Spinal cord (tissue), 10 donors: ENCODE measurements around the gene KTN1. TPM values are rescaled to one million over a fixed set of nuclear protein-coding genes. Genes with fewer than 3 reads are reported as not detected.

Source experiments
- DNase-seq, 6 donors: peaks; one replicate each; pipeline versions ENCODE4 v3.0.0 to v3.0.0-alpha.2; 2013 to 2015; ENCODE audit warnings: low spot score in 6 of 6, low read depth in 4 of 6
- H3K27ac ChIP-seq: one replicate; pipeline ENCODE4 v1.5.1; 2013; ENCODE audit warnings: low read depth, low read length, control low read depth
- H3K27me3 ChIP-seq: one replicate; pipeline ENCODE4 v1.6.1; 2013; ENCODE audit warnings: low read length; ENCODE audit not compliant: control insufficient read depth, insufficient read depth
- H3K36me3 ChIP-seq: one replicate; pipeline ENCODE4 v1.6.1; 2013; ENCODE audit warnings: low read length; ENCODE audit not compliant: control insufficient read depth, insufficient read depth
- H3K4me1 ChIP-seq: one replicate; pipeline ENCODE4 v1.6.1; 2013; ENCODE audit warnings: low read length; ENCODE audit not compliant: control insufficient read depth, insufficient read depth
- H3K4me3 ChIP-seq: one replicate; pipeline ENCODE4 v1.5.1; 2013; ENCODE audit warnings: low read depth, low read length, control low read depth
- H3K9me3 ChIP-seq: one replicate; pipeline ENCODE4 v1.6.1; 2013; ENCODE audit warnings: low read length; ENCODE audit not compliant: control insufficient read depth, insufficient read depth
- WGBS: methylation state at CpG from one replicate; pipeline ENCODE4 v1.1.5; 2013; ENCODE audit warnings: missing lambda C conversion rate; ENCODE audit not compliant: insufficient coverage; 5-methylcytosine and 5-hydroxymethylcytosine counted together
- long read RNA-seq, 4 donors: transcript quantifications; one replicate each; lab custom pipeline, GENCODE V29; 2026
- polyA plus RNA-seq, 2 donors: library from polyadenylated mRNA; unstranded; fragments of 120-200 nt; gene quantifications; one replicate each; pipeline ENCODE4 v1.2.1, GENCODE V29; 2013; ENCODE audit not compliant: insufficient read length in 2 of 2
- total RNA-seq, 2 donors: library from RNA; depleted of rRNA in 1 of 2; stranded (reverse); fragments of 120-200 nt in 1 of 2; fragments of >200 nt in 1 of 2; gene quantifications; one replicate each; pipeline versions ENCODE4 v1.2.3 to v1.2.4, GENCODE V29; 2013 to 2014
- donor health status: healthy.

The KTN1 gene, protein sequence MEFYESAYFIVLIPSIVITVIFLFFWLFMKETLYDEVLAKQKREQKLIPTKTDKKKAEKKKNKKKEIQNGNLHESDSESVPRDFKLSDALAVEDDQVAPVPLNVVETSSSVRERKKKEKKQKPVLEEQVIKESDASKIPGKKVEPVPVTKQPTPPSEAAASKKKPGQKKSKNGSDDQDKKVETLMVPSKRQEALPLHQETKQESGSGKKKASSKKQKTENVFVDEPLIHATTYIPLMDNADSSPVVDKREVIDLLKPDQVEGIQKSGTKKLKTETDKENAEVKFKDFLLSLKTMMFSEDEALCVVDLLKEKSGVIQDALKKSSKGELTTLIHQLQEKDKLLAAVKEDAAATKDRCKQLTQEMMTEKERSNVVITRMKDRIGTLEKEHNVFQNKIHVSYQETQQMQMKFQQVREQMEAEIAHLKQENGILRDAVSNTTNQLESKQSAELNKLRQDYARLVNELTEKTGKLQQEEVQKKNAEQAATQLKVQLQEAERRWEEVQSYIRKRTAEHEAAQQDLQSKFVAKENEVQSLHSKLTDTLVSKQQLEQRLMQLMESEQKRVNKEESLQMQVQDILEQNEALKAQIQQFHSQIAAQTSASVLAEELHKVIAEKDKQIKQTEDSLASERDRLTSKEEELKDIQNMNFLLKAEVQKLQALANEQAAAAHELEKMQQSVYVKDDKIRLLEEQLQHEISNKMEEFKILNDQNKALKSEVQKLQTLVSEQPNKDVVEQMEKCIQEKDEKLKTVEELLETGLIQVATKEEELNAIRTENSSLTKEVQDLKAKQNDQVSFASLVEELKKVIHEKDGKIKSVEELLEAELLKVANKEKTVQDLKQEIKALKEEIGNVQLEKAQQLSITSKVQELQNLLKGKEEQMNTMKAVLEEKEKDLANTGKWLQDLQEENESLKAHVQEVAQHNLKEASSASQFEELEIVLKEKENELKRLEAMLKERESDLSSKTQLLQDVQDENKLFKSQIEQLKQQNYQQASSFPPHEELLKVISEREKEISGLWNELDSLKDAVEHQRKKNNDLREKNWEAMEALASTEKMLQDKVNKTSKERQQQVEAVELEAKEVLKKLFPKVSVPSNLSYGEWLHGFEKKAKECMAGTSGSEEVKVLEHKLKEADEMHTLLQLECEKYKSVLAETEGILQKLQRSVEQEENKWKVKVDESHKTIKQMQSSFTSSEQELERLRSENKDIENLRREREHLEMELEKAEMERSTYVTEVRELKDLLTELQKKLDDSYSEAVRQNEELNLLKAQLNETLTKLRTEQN (N-terminal part only)
- total RNA-seq (100 to 1,000 TPM; 176 to 207 TPM), polyA plus RNA-seq (100 to 1,000 TPM; 164 to 229 TPM)
- long read RNA-seq, donor 1, full-length matches to known transcripts, result 5 of 40 reads
- long read RNA-seq, donor 1, partial matches to known transcripts, result 35 of 40 reads
- long read RNA-seq, donor 1, other reads (novel, unspliced or antisense), result 0 of 40 reads
- long read RNA-seq, donor 2, partial matches to known transcripts, result 23 of 23 reads
- long read RNA-seq, donor 2, other reads (novel, unspliced or antisense), result 0 of 23 reads
- long read RNA-seq, donor 3, partial matches to known transcripts, result 53 of 53 reads
- long read RNA-seq, donor 3, other reads (novel, unspliced or antisense), result 0 of 53 reads
- long read RNA-seq, donor 4, full-length matches to known transcripts, result 3 of 32 reads
- long read RNA-seq, donor 4, partial matches to known transcripts, result 29 of 32 reads
- long read RNA-seq, donor 4, other reads (novel, unspliced or antisense), result 0 of 32 reads

DNA sequence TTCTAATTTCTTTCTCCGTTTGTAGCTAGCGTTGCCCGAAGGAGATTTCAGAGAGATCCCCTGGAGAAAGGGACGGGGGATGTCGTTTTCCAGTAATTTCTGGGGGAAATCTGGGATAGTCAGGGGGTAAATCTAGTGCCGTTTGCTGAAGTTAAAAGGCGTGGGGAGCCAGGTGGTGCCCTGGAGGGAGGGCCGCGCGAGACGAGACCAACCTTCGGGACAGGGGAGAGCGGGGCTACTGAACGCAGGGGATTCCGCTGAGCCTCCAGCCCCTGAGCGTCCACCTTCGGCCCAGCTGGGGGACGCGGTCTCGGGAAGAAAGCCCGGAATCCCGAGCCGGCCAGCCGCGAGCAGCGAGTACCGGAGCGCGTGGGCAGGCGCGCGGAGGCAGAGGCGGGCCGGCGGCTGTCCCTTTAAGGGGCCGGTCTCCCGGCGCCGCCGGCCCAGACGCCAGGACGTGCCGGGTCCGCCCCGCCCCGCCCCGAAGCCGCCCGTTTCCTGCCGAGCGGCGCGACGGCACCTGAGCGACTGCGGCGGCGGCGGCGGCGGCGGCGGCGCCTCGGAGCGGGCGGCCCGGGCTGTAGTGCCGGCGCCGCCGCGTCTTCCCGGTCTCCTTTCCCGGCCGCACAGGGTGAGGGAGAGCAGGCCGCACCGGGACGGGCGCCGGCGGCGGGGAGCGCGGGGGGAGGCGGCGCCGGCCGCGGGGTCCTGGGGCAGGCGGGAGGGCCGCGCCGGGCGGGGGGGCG, at the start of gene KTN1:
KTN1 (plus strand) TSS at position 484 of the 746 bp plus-strand sequence. CDS start 31,842 bp downstream, outside the sequence.
- DNase-seq, result peak in 5 of 6 donors; percentile 55 to 92 (median 62)
- Histone ChIP-seq H3K9me3 (no peaks in the 10 kb centered on the region), H3K4me1 (peaks cover 12% of the 10 kb centered on the region), H3K4me3 (peak within 1 kb of the TSS; percentile 88), H3K27ac (peak within 1 kb of the TSS; percentile 75), H3K27me3 (no peaks in the 10 kb centered on the region), H3K36me3 (no peaks in the 10 kb centered on the region)
- under 1% methylated on average over 92 of the region's 96 CpGs for WGBS

DNA sequence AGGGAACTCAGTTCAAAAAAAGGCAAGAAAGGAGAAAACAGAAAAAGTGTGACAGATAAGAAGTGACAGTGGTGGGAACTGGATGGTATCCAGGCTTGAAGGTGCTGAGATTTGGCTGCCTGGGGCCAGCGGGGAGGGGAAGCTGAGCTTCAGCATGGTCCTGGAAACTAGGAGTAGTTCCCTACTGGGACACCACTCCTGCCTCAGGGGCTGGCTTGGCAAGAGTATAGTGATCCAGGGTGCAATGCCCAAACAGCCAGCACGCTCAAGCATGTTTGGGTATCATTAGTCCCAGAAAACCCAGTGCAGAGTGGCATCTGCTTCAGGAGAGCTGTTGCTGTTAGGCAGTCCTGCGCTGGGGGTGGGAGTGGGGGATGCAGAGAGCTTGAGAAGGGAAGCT, 49.5 kb upstream of the KTN1 start:
- DNase-seq, result no peak
- peaks cover 4% of the 10 kb centered on the region for H3K4me1 ChIP-seq
- WGBS, result 89% methylated on average over 3 of the region's 3 CpGs
- no peaks in the 10 kb centered on the region for H3K36me3 ChIP-seq
- H3K27me3 ChIP-seq, result no peaks in the 10 kb centered on the region
- H3K9me3 ChIP-seq, result no peaks in the 10 kb centered on the region
- no peak overlapping the region for H3K27ac ChIP-seq
- H3K4me3 ChIP-seq, result no peak overlapping the region

DNA sequence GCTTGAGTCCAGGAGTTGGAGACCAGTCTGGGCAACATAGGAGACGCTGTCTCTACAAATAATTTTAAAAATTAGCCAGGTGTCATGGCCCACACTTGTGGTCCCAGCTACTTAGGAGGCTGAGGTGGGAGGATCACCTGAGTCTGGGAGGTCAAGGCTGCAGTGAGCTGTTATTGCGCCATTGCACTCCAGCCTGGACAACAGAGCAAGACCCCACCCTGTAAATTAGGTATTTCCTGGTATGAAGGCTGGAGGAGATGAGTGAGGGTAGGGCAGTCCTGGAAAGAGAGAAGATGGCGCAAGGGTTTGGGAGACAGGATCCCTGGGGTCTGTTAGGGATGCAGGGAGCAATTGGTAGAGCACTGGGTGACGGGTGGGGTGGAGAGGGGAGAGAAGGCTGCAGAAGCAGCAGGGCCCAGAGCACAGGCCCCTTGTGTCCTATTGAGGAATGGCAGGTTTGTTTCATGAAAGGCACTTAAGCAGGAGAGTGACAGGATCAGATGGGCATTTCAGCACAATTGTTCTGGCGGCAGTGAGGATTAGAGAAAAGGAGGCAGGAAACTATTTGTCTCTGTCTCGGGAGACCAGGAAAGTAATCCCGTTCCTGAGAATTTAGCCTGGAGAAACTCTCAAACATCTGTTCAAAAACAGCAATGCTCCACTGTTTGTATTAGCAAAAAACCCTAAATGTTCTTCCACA, 47.2 kb upstream of the KTN1 start:
- Histone ChIP-seq H3K9me3 (no peaks in the 10 kb centered on the region), H3K27ac (no peak overlapping the region), H3K27me3 (no peaks in the 10 kb centered on the region), H3K4me1 (peaks cover 4% of the 10 kb centered on the region), H3K4me3 (no peak overlapping the region), H3K36me3 (no peaks in the 10 kb centered on the region)
- 73% methylated on average over 5 of the region's 7 CpGs for WGBS
- DNase-seq, result peak in 1 of 6 donors; percentile 84

DNA sequence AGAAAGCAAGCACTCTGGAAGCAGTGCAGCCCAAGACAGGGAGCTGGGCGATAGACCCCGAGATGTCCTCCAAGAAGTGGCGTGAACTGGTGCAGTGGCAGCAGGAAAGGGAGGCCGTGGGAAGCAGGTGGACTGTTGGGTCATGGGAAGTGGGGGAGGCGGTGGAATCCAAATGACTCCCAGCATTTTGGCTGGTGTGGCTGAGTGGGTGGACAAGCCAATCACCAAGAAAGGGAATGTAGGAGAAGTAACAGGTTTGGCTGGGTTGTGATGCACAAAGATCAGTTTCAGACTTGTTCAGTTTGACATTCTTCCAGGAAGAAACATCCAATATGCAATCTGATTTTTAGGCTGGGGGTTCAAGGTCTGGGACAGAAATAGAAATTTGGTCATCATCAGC, 46.0 kb upstream of the KTN1 start:
- DNase-seq, result no peak
- Histone ChIP-seq H3K36me3 (no peaks in the 10 kb centered on the region), H3K27ac (no peak overlapping the region), H3K4me3 (no peak overlapping the region), H3K27me3 (no peaks in the 10 kb centered on the region), H3K4me1 (peaks cover 4% of the 10 kb centered on the region), H3K9me3 (no peaks in the 10 kb centered on the region)
- 87% methylated on average over 5 of the region's 5 CpGs for WGBS

DNA sequence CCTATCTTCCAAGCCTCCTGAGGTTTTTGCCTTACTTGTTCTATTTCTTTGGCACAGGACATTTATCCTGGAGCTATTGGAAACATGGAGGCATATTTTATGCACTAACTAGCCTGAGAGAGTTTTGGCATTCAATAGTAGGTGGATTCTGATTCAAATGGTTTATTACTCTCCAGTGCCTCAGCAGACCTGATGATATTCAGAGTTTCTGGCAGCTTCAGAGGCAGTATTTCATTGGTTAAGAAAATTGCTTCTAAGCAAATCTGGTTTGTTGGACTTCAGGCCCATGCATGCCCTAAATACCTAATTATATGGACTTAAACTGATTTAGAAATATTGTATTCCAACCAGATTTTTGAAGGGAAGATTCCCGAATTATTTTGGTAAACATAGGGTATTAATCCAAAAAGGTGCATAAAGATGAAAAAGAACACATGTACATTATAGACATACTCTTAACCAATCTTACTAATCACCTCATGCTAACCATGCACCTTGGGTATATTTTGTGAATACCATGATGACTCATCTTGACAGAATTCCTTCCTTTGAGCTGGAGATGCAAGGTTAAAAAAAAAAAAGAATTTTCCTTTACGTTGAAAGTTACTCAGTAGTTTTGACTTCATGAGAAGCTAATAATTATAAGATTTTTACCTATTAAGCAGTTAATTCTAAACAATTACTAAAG, 44.3 kb upstream of the KTN1 start:
- H3K9me3 ChIP-seq, result no peaks in the 10 kb centered on the region
- no peak overlapping the region for H3K4me3 ChIP-seq
- no peaks in the 10 kb centered on the region for H3K27me3 ChIP-seq
- no peak overlapping the region for H3K27ac ChIP-seq
- no peaks in the 10 kb centered on the region for H3K36me3 ChIP-seq
- DNase-seq, result peak in 2 of 6 donors; percentile 53 to 69
- WGBS, result no CpG with 5 or more reads among the region's 2 CpGs
- H3K4me1 ChIP-seq, result peaks cover 4% of the 10 kb centered on the region

DNA sequence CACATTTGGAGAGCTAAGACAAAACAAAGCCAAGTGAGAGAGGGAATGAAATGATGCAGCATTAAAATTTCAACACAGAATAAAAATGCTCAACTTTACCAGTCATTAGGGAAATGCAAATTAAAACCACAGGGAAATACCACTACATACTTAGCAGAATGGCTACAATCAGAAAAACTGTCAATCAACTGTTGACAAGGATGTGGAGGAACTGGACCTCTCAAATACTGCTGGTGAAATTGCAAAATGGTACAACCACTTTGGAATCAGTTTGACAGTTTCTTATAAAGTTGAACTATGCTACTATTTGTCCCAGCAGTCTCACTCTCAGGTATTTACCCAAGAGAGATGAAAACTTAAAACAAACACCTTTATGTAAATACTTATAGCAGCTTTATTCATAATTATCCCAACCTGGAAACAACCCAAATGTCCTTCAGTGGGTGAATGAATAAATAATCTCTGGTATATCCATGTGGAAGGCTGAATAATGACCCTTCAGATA, 43.8 kb upstream of the KTN1 start:
- H3K27ac ChIP-seq, result no peak overlapping the region
- H3K9me3 ChIP-seq, result no peaks in the 10 kb centered on the region
- no peaks in the 10 kb centered on the region for H3K27me3 ChIP-seq
- peaks cover 4% of the 10 kb centered on the region for H3K4me1 ChIP-seq
- no peak for DNase-seq
- H3K4me3 ChIP-seq, result no peak overlapping the region
- H3K36me3 ChIP-seq, result no peaks in the 10 kb centered on the region

DNA sequence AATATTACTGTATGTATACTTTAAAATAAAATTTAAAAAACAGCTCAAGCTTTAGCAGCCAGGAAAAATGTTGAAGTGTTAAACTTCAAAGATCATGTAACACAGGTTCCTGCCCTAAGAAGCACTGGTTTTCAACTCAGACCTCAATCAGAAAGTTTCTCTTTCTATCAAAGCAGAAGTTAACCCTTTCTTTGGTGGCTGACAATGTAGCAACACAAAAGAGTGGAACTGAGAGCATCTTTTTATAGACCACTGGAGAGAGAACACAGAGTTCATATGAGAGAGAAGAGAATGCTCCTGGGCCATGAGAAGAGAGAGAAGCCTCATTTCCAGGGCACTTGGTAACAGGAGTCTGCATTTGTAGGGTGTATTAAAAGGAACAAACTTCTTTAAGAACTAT, 42.2 kb upstream of the KTN1 start:
- Histone ChIP-seq H3K9me3 (no peaks in the 10 kb centered on the region), H3K36me3 (no peaks in the 10 kb centered on the region)
- no peak for DNase-seq

More for the DNA sequence above, 42.2 kb upstream of the KTN1 start:
- Histone ChIP-seq H3K27ac (no peak overlapping the region), H3K4me1 (peaks cover 4% of the 10 kb centered on the region), H3K27me3 (no peaks in the 10 kb centered on the region), H3K4me3 (no peak overlapping the region)
